PFSK-1 (cell line): Measurements from ENCODE around the gene CX3CL1.

ENCODE experiments used
- POLR2AphosphoS5 ChIP-seq: IDR thresholded peaks from 2 replicates; pipeline ENCODE4 v1.6.1; 2012; ENCODE audit warnings: low read depth, mild to moderate bottlenecking, control low read depth, low read length, moderate library complexity
- REST ChIP-seq, 2 experiments: IDR thresholded peaks; 2 replicates each; pipeline versions ENCODE4 v1.6.1 to v1.8.0; 2011 to 2012; ENCODE audit warnings: low read depth in 2 of 2, low read length in 2 of 2, control low read depth in 1 of 2, inconsistent platforms in 1 of 2, mild to moderate bottlenecking in 1 of 2, moderate library complexity in 1 of 2; ENCODE audit not compliant: insufficient read depth in 1 of 2
- TAF1 ChIP-seq: IDR thresholded peaks from 2 replicates; pipeline ENCODE4 v1.6.1; 2012; ENCODE audit warnings: low read length, control low read depth, borderline replicate concordance; ENCODE audit not compliant: insufficient read depth

- no peak for TF ChIP-seq REST (IDR thresholded peaks at IDR 0.05; ENCODE audit: insufficient read depth in 1 of 2, low read depth in 2 of 2, low read length in 2 of 2)
- no peak for TF ChIP-seq POLR2AphosphoS5
- no peak for TF ChIP-seq TAF1
Observed at GRCh38 chr16:57341441-57342303, 30.6 kb upstream of the CX3CL1 start.
